Airway epithelial cell (primary cell): Measurements from ENCODE around the gene ADAMTSL3. TPM values are rescaled to one million over a fixed set of nuclear protein-coding genes. Genes with fewer than 3 reads are reported as not detected.

Source experiments
- total RNA-seq: library from RNA; depleted of rRNA; stranded (reverse); fragments of >200 nt; gene quantifications from 2 replicates; pipeline ENCODE4 v1.2.3, GENCODE V29; 2015

Gene ADAMTSL3
- total RNA-seq: 0.65 and 0.92 TPM in 2 replicates

DNA sequence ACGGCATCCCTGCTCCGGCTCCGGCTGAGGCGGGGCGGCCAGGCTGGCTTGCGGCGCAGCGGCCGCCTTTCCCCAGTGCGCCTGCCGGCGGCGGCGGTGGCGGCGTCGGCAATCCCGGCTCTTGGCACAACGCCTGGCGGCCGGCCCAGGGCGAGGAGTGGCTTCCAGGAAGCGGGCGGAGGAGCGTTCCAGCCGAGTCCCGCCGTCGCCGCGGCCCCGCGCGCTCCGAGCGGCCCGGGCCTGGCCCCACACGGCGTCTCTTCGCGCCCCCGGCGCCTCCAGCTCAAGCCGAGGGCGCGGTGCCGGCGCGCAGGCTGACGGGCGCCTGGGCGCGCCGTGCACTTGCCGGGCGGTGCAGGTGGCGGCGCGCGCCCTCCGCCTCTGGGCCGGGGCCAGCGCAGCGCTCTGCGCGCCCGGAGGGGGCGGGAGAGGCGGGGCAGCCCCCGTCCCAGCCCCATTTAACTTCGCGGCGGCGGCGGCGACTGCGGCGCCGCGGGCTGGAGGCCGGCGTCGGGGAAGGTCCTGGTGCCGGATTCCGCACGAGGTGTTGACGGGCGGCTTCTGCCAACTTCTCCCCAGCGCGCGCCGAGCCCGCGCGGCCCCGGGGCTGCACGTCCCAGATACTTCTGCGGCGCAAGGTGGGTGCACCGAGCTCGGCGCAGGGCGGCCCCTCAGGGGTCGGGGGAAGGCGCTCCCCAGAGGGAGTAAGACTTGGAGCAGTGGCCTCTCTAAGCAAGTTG lies at the start of gene ADAMTSL3:
TSS of gene ADAMTSL3 (plus strand) at position 485 of the 740 bp plus-strand sequence. CDS start 1,639 bp downstream, outside the sequence.

Other genes starting within 250 kb of the ADAMTSL3 start
- 0.60 and 1.7 TPM in 2 replicates for gene SH3GL3, start 206.8 kb upstream of the ADAMTSL3 start, total RNA-seq